Sigmoid colon (tissue), 4 donors: ENCODE results near the gene DIAPH2.

Experiments used
- POLR2AphosphoS5 ChIP-seq, 4 donors: sonication (generic); formaldehyde crosslinking; IDR thresholded peaks; one replicate each; pipeline ENCODE4 v1.6.1; 2017; ENCODE audit warnings: antibody characterized with exemption in 4 of 4
- TF ChIP-seq, protein P1 (sequence below), 4 experiments: fragments of 450-650 bp in 3 of 4; fragments of 200-600 bp in 1 of 4; IDR thresholded peaks; one replicate each; pipeline ENCODE4 v1.5.1; 2016 to 2019; ENCODE audit warnings: antibody characterized with exemption in 4 of 4, mild to moderate bottlenecking in 3 of 4, moderate library complexity in 2 of 4

DNA sequence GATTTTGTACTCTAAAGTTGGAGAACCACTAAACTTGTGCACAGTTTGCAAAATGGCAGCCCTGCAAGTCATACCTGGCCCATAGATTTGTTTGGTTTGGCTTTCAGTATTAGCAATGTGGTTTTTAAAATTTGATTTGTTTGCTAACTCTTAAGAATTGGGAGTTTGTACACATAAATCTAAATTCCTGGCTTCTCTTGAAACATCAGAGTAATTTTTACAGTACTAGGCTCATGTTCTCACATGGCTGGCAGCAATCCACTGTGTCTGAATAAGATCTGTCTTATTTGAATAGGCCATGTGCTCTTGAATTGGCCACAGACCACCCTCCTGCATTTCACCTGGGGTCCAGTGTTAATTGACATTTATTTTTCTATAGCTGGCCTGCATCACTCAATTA, 21.3 kb downstream of the DIAPH2 start:
- TF ChIP-seq POLR2AphosphoS5 (IDR thresholded peaks at IDR 0.05), result no peak
- TF ChIP-seq, protein P1, sequence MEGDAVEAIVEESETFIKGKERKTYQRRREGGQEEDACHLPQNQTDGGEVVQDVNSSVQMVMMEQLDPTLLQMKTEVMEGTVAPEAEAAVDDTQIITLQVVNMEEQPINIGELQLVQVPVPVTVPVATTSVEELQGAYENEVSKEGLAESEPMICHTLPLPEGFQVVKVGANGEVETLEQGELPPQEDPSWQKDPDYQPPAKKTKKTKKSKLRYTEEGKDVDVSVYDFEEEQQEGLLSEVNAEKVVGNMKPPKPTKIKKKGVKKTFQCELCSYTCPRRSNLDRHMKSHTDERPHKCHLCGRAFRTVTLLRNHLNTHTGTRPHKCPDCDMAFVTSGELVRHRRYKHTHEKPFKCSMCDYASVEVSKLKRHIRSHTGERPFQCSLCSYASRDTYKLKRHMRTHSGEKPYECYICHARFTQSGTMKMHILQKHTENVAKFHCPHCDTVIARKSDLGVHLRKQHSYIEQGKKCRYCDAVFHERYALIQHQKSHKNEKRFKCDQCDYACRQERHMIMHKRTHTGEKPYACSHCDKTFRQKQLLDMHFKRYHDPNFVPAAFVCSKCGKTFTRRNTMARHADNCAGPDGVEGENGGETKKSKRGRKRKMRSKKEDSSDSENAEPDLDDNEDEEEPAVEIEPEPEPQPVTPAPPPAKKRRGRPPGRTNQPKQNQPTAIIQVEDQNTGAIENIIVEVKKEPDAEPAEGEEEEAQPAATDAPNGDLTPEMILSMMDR (IDR thresholded peaks at IDR 0.05), result no peak
